GM18873 (cell line): ENCODE data around the gene RAB5B.

ENCODE experiments used
- ATAC-seq: cut with Tn5 transposase; IDR thresholded peaks from one replicate; pipeline ENCODE4 v1.9.1; 2021; ENCODE audit warnings: mild to moderate bottlenecking, moderate library complexity, moderate number of reproducible peaks; ENCODE audit not compliant: unreplicated experiment, low FRiP score

Gene RAB5B, protein sequence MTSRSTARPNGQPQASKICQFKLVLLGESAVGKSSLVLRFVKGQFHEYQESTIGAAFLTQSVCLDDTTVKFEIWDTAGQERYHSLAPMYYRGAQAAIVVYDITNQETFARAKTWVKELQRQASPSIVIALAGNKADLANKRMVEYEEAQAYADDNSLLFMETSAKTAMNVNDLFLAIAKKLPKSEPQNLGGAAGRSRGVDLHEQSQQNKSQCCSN

GRCh38 chr12:55973599-55974307 is at the start of gene RAB5B:
RAB5B (plus strand) TSS chr12:55974078; CDS start chr12:55986961, 12,883 bp downstream.
- ATAC-seq: peak; percentile 93

DNA sequence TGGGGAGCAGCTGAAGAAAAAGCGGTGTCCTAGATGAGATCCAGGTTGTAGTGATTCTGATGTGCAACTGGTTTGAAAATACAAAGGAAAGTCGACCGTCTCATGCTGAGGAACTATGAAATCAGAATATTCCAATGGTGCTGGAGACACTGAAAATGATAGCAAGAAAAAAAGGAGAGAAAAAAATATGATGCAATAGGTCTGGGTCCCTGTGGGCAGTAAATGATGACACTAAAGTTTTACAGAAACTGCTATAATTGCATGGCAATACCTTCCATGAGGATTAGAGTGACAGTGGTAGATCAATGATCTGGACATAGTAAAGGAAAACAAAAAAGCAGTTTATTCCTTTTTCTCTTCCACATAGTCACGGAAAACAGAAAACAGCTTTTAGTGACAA is 48.5 kb upstream of the RAB5B start:
- no peak for ATAC-seq

GRCh38 chr12:55925870-55926737 is 47.8 kb upstream of the RAB5B start:
- no peak for ATAC-seq

- peak; percentile 43 for ATAC-seq
These were observed 46.9 kb upstream of the RAB5B start for GRCh38 chr12:55926738-55927587.

DNA sequence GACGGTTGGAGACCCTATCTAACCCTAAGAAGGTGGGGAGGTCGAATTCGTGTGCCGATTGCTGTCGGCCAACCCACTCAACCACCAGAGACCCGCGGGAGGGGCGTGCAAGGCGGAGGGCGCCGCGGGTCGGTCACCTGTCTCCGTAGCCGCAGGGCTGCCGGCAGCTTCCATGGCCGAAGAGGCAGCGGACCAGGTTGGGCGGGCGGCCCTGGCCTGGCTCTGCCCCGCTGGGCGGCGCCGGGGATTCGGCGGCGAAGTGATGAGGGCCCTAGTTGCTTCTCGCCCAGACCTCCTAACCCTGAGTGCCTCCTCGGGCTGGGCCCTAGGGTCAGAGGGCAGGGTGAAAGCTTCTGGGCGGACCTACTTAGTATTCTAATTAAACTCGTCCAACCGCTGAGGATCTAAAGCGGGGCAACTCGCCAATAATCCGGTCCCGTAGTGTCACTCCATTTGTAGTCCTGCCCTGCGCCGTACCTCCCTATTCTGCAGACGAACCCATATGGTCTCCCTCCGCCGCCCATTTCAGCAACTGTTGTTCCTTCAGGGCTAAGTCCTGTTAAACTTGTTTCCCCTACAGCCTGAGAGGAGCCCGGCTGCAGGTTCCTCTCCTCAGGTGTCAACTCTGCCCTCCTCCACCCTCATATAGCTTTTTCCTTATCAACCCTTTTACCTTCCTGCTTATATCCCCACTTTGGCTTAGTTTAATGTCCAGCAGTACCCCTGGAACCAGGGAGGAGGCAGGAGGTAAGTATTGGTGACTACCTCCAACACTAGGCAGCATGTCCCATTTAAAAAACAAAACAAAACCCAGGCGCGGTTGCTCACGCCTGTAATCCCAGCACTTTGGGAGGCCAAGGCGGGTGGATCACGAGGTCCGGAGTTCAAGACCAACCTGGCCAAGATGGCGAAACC is 46.0 kb upstream of the RAB5B start, which contains the start of gene PYM1:
PYM1 (minus strand) TSS at position 307 of the 915 bp plus-strand sequence; CDS start at position 174, 133 bp downstream.
- ATAC-seq: peak; percentile 43

DNA sequence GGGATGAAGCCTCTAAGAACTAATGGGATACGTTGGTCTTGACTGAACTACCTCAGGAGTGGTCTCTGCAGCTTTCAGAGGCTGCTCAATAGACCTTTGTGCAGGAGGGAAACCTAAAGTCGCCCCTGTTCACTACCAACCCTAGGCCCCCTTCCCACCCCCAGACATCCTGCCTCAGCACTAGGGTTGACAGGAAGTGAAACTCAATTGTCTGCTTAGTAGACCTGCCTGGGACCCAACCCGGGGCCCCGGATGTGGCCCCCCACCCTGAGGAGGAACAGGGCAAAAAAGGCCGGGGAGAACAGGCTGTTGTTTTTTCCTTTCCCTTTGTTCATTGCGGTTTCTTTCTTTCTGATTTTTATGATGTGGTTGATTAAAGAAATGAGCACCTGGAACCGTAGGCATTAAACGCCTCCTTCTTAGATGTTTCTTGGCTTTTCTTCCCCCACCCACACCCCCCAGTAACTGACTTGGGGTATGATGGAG is 44.5 kb upstream of the RAB5B start:
- peak; percentile 25 for ATAC-seq

GRCh38 chr12:55930771-55931316 is 43.0 kb upstream of the RAB5B start, which contains the start of gene DGKA:
DGKA (plus strand) TSS chr12:55931162; CDS start chr12:55936504, 5,342 bp downstream.
- no peak for ATAC-seq

- ATAC-seq: no peak
These were observed 42.5 kb upstream of the RAB5B start for GRCh38 chr12:55931317-55931779.

- ATAC-seq: no peak
These were observed 41.9 kb upstream of the RAB5B start for GRCh38 chr12:55931780-55932550.

DNA sequence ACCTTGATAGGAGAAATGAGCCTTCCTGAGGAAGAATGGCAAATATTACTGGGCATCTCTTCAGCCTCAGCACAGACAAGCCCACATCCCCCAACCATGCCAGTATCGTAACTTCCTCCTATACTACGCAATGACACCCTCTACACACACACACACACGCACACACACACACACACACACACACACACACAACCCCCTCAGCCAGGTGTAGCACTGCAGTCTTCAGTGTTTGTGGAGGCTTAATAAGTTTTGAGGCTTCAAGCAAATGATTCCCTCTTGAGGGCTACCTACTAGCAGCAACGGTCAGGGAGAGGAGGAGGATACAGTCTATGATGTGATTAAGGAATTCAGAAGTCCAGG is 41.3 kb upstream of the RAB5B start:
- ATAC-seq: no peak

DNA sequence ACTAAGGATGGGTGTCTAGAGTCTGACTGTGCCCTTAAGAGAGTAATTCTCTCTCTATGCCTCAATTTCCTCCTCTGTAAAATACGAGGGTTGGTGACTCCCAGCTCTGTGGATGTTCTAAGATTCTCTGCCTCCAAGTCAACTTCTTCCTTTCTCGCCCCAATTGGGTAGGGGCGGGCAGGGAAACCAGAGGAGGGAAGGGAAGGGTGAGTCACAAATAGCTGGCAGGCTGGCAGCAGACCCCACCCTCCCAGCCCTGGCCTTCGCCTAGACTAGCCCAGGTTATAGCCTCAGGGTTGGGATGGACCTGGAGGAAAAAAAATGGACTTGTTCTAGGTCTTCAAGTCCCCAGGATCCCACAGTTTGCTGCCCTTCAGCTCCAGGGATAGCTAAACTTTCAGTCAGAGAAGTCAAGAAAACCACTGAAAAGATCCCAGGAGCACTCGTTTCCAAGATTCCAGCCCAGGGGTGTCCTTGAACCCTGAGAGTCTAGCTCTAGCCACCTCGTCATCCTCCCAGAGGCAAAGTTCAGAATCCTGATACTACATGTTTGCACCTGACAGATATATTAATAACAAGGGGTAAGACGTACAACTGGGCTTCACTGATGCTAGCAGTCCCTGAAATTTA is 40.6 kb upstream of the RAB5B start:
- ATAC-seq: no peak

DNA sequence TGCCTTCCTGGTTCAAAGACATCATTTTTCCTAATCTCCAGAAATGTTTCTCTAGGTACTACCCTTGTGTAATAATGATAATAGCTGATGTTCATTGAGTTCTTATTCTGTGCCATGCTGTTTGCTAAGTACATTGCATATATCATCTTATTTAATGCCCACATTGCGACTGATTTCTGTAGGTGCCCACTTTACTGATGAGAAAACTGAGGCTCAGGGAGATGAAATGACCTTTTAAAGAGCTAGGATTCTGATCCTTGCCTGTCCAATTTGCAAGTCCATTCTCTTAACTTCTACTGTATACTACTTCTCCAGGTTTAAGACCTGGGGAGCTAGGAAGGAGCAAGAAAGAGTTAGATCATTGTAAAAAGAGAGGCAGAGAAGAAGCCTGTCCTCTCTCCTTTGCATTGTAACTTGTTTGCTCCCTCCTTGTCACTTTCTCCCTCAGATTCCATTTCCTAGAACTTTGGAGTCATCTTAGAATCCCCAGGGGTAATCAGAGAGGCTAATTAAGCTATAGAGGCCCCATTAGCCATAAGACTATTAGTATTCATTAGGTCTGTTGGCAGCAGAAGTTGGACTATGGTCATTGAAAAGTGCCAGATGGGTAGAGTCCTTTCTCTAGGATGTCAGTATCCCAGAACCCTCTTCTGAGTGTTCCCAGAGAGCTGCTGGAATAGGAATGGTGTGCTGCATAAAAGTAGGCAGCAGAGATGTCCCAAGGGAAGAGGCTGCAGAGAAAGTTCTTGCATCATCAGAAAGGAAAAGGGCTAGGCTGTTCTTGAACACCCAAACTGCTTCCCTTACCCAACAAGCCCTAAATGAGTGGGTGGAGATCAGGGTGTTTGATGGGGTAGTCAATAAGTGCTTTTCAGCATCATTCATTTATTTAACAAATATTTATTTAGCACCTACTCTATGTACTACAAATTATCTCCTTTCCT is 39.8 kb upstream of the RAB5B start:
- no peak for ATAC-seq

- no peak for ATAC-seq
These were observed 39.1 kb upstream of the RAB5B start for GRCh38 chr12:55934773-55935172.

DNA sequence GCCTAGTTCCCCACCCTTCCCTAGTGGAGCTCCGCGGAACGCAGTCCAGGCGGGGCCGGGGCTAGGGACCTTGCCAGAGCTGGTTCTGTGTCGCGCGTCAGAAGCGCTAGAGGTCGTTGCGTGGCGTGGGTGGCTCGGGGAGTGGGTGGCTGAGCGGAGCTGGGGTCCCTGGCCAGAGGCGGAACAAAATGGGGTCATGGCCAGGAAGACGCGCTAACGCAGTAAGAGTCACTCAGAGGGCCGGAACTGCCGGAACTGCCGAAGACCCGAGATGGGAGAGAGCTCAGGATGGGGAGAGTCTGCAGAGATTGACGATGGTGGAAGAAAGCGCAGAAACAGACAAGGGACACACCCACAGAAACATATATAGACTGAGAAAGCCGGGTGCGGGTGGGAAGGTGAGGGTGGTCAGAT is 38.1 kb upstream of the RAB5B start:
- ATAC-seq: no peak

DNA sequence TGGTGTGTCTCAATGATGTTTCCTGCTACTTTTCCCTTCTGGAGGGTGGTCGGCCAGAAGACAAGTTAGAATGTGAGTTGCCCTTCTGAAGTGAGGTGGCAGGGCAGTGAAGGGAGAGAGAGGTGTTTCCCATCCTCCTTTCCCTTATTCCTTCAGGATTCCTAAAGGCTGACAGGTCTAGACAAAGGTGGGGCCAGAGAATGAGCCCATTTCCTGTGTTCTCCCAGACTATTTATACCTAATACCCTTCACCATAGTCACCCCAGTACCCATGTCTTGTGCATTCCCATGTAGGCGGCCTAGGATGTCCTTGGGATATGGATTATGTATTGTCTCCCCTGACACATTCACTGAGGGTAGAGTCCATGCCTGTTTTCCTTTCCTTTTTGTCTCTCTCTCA is 35.9 kb upstream of the RAB5B start:
- no peak for ATAC-seq

DNA sequence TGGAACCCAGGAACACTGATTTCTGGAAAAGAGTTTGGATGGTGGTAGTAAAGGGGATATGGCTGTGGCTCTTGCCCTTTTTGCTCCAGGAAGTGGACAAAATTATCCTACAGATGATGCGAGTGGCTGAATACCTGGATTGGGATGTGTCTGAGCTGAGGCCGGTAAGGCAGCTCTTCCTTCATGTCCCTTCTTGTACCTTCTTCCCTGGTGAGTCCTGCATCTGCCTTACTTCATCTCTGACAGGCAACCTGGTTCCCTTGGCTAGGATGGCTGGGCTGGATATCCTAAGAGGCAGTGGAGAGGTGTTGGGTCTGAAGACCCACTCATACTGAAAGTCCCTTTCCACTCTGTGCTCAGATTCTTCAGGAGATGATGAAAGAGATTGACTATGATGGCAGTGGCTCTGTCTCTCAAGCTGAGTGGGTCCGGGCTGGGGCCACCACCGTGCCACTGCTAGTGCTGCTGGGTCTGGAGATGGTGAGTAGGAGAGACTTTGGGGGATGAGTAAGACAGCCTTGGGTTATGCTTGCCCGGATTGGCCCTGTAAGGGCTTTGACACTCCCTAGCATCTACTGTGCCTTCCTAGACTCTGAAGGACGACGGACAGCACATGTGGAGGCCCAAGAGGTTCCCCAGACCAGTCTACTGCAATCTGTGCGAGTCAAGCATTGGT is 34.9 kb upstream of the RAB5B start:
- ATAC-seq: no peak
